Measurements from ENCODE around the gene RMND5B.
"Not testable (repeated sequence)": the region's sequence is repeated elsewhere in the genome, so short reads cannot be mapped to it uniquely, and the experiment has no call there.

- TF ChIP-seq POLR2A (IDR thresholded peaks at IDR 0.05): not testable (repeated sequence)
- TF ChIP-seq, protein P1, sequence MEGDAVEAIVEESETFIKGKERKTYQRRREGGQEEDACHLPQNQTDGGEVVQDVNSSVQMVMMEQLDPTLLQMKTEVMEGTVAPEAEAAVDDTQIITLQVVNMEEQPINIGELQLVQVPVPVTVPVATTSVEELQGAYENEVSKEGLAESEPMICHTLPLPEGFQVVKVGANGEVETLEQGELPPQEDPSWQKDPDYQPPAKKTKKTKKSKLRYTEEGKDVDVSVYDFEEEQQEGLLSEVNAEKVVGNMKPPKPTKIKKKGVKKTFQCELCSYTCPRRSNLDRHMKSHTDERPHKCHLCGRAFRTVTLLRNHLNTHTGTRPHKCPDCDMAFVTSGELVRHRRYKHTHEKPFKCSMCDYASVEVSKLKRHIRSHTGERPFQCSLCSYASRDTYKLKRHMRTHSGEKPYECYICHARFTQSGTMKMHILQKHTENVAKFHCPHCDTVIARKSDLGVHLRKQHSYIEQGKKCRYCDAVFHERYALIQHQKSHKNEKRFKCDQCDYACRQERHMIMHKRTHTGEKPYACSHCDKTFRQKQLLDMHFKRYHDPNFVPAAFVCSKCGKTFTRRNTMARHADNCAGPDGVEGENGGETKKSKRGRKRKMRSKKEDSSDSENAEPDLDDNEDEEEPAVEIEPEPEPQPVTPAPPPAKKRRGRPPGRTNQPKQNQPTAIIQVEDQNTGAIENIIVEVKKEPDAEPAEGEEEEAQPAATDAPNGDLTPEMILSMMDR (IDR thresholded peaks at IDR 0.05): not testable (repeated sequence)
These were observed 67.3 kb downstream of the RMND5B start for GRCh38 chr5:178198151-178198550.

All from right lobe of liver (tissue), 4 donors.